Measurements from ENCODE around the gene ARID4A.
"Not testable (repeated sequence)": the region's sequence is repeated elsewhere in the genome, so short reads cannot be mapped to it uniquely, and the experiment has no call there.

Gene ARID4A

DNA sequence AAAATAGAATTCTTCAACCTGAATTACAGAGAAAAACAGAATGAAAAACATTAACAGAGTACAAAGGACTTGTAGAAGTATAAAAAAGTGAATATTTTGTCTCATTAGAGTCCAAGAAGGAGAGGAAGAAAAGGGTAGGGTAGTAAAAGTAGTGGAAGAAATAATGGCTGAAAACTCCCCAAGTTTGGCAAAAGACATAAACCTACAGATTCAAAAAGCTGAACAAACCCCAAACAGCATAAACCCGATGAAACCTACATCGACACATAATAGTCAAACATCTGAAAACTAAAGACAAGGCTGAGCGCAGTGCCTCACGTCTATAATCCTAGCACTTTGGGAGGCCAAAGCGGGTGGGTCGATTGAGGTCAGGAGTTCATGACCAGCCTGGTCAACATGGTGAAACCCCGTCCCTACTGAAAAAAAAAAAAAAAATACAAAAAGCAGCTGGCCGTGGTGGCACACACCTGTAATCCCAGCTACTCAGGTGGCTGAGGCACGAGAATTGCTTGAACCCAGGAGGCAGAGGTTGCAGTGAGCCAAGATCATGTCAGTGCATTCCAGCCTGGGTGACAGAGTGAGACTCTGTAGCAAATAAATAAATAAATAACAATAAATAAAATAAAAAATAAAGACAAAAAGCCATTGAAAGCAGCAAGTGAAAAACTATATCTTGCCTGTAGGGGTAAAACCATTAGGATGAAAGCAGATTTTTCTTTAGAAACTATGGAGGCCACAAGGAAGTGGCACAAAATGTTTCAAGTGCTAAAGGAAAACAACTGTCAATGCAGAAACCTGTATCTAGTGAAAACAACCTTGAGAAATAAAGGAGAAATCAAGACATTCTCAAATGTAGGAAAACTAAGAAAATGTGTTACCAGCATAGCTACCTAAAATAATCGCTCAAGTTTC, 117.5 kb downstream of the ARID4A start:
- H3K9me3 ChIP-seq (ENCODE audit: severe bottlenecking), result no peaks in the 10 kb centered on the region
- H3K27me3 ChIP-seq (ENCODE audit: insufficient read depth, low read depth, severe bottlenecking), result no peaks in the 10 kb centered on the region
- TF ChIP-seq, protein P1, sequence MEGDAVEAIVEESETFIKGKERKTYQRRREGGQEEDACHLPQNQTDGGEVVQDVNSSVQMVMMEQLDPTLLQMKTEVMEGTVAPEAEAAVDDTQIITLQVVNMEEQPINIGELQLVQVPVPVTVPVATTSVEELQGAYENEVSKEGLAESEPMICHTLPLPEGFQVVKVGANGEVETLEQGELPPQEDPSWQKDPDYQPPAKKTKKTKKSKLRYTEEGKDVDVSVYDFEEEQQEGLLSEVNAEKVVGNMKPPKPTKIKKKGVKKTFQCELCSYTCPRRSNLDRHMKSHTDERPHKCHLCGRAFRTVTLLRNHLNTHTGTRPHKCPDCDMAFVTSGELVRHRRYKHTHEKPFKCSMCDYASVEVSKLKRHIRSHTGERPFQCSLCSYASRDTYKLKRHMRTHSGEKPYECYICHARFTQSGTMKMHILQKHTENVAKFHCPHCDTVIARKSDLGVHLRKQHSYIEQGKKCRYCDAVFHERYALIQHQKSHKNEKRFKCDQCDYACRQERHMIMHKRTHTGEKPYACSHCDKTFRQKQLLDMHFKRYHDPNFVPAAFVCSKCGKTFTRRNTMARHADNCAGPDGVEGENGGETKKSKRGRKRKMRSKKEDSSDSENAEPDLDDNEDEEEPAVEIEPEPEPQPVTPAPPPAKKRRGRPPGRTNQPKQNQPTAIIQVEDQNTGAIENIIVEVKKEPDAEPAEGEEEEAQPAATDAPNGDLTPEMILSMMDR (IDR thresholded peaks at IDR 0.05; ENCODE audit: low read depth, low read length), result no peak
- no peak for DNase-seq
- H3K27ac ChIP-seq, result no peak overlapping the region
- peaks cover 69% of the 10 kb centered on the region for H3K36me3 ChIP-seq
- no peak overlapping the region for H3K4me3 ChIP-seq (ENCODE audit: low read depth, low read length)

DNA sequence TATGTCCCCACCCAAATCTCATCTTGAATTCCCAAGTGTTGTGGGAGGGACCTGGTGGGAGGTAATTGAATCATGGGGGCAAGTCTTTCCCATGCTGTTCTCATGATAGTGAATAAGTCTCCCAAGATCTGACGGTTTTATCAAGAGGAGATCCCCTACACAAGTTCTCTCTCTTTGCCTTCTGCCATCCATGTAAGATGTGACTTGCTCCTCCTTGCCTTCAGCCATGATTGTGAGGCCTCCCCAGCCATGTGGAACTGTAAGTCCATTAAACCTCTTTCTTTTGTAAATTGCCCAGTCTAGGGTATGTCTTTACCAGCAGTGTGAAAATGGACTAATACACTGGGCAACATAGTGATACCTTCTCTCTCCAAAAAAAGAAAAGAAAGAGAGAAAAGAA, 118.6 kb downstream of the ARID4A start:
- H3K36me3 ChIP-seq, result peaks cover 71% of the 10 kb centered on the region
- not testable (repeated sequence) for DNase-seq; H3K9me3 ChIP-seq (ENCODE audit: severe bottlenecking); H3K27me3 ChIP-seq (ENCODE audit: insufficient read depth, low read depth, severe bottlenecking); H3K27ac ChIP-seq; H3K4me3 ChIP-seq (ENCODE audit: low read depth, low read length)

Measured in WERI-Rb-1 (cell line).